Fibroblast of upper back skin (primary cell): Measurements from ENCODE around the gene CPTP.
"Not testable (repeated sequence)": the region's sequence is repeated elsewhere in the genome, so short reads cannot be mapped to it uniquely, and the experiment has no call there.

Experiments
- DNase-seq: peaks from one replicate; pipeline ENCODE4 v3.0.0-alpha.2; 2013

The CPTP gene

GRCh38 chr1:1307261-1307922, 17.2 kb upstream of the CPTP start:
- no peak for DNase-seq

- peak; percentile 90 for DNase-seq
Measured at GRCh38 chr1:1307923-1308755, 16.5 kb upstream of the CPTP start, which contains the start of the genes ACAP3 and PUSL1. Gene ACAP3, minus strand, starts transcription at chr1:1307930. Its CDS starts 115 bp downstream, at chr1:1307815. Gene PUSL1, plus strand, starts transcription at chr1:1308597. Its CDS starts 47 bp downstream, at chr1:1308644.

GRCh38 chr1:1308756-1309250, 15.8 kb upstream of the CPTP start:
- DNase-seq, result no peak

DNA sequence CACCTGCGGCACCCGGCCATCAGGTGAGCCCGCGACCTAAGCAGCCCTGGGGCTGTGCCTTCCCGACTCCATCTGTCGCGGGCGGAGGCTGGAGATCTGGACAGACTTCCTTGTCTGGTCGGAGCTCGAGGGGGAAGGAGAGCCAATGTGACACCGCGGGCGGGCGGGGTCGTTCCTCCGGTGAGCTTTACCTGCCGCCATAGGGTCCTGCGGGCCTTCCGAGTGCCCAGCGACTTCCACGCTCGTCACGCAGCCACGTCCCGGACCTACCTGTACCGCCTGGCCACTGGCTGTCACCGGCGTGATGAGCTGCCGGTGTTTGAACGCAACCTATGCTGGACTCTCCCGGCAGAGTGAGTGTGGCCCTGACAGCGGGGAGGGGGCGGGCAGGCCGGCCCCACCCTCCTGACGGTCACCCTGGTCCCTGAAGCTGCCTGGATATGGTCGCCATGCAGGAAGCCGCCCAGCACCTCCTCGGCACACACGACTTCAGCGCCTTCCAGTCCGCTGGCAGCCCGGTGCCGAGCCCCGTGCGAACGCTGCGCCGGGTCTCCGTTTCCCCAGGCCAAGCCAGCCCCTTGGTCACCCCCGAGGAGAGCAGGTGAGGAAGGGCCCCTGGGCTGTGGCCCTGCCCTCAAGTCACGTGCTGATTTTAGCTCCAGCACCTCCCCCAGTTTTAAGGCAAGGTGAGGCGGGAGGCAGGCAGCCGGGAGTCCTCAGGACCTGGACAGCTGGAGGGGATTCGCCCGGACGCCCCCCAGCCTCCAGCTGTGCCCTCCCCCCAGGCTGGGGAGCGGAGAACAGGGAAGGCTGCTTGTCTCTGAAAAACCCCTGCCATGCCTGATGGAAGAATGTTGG, 15.1 kb upstream of the CPTP start:
- no peak for DNase-seq

DNA sequence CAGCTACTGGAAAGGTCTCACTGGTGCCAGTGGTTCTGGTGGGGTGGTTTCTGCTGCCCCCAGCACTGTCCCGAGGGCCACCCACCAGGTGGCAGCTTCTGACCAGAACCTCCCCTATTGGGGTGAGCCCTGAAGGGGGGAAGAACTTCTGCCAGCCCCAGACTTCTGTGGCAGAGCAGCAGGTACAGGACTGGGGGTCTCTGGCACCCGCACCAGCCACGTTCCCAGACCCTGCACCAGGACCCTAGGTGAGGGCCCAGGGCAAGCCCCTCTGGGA, 14.6 kb upstream of the CPTP start:
- DNase-seq, result no peak

DNA sequence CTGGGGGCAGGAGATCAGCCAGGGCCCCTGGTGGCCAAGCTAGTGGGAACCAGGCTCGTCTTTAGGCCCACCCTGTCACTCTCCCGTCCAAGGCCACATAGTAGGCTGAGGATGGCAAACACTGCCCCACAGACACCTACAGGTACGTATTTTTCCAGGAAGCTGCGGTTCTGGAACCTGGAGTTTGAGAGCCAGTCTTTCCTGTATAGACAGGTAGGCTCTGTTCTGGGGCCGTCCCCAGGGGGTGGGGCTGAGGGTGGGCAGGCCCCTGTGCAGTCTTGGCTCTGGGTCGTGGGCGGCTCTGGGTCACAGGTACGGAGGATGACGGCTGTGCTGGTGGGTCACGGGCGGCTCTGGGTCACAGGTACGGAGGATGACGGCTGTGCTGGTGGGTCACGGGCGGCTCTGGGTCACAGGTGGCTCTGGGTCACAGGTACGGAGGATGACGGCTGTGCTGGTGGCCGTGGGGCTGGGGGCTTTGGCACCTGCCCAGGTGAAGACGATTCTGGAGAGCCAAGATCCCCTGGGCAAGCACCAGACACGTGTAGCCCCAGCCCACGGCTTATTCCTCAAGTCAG, 14.0 kb upstream of the CPTP start:
- DNase-seq, result no peak

GRCh38 chr1:1311107-1312104, 13.2 kb upstream of the CPTP start:
- no peak for DNase-seq

GRCh38 chr1:1312450-1313314, 11.9 kb upstream of the CPTP start:
- no peak for DNase-seq

DNA sequence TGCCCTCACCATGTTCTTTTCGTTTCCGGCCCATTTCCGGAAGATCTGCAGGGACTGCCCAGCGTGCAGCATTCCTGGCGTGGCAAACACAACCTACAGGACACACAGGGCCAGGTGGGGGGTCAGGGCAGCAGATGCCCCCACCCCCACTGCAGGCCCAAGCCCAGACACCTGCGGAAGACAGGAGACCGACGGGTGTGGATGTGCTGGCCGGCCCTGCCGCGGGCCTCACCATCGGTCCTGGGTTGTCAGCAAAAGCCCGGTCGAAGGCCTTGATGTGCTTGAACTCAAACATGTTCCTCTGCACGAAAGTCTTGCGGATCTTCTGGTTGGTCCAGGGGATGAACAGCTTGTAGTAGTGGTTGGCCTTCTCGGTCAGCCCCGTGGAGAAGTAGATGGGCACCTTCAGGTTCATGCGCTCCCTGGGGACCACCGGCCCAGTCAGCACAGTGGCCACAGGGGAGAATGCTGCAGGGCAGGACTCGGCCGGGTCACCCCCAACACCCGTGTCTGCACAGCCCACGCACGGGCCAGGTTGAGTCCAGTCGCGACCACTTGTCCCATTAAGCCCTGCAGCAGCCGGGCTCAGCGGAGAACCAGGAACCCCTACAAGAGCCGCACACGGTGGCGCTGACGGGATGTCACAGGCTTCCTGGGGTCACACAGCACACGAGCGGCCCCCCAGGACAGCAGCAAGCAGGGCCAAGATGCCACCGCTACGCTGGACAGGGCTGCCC, 10.9 kb upstream of the CPTP start:
- no peak for DNase-seq

- no peak for DNase-seq
Measured at GRCh38 chr1:1314237-1314586, 10.4 kb upstream of the CPTP start.

DNA sequence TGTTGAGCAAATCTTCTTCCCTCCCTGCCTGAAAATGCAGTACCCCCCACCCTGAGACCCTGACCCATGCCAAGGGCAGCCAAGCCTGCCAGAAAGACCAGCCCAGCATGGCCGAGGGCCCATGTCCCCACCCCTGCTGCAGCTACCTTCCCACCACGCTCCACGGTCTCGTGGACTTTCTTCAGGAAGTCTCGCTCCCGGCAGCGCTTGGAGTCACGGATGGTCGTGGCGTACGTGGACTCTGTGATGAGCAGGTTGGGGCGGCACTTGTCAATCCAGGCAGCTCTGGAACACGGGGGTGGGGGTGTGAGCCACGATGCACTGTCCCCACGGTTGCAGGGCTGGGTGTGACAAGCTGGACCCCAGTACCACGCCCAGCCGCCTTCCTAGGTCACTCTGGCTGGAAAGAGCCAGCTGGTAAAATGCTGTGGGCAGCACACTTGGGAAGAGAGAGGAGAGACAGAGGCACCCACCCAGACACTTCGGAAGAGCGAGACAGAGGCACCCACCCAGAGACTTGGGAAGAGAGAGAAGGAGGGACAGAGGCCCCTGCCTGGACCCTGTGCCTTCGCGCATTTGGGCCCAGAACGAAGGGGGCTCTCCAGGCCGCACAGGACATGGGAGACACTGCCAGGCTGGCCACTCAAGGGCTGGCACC, 9.8 kb upstream of the CPTP start:
- no peak for DNase-seq

DNA sequence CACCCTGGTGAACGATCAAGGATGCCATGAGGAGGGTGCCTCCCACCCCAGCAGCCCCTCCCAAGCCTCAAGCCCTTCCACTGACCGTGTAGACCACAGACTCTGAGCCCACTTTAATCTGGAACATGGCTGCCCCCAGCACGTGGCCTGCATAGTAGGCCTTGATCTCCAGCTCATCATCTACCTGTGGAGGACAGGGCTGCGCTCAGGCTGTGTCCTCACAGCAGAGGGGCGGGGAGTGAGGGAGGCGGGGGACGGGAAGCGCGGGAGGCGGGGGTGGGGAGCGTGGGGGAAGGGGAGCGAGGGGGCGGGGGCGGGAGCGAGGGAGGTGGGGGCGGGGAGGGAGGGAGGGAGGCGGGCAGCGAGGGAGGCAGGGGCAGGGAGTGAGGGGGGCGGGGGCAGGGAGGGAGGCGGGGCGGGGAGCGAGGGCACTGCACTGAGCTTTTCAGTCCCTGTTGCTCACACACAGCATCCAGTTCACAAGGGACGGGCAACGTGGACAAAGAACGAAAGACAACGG, 9.1 kb upstream of the CPTP start:
- DNase-seq, result no peak

DNA sequence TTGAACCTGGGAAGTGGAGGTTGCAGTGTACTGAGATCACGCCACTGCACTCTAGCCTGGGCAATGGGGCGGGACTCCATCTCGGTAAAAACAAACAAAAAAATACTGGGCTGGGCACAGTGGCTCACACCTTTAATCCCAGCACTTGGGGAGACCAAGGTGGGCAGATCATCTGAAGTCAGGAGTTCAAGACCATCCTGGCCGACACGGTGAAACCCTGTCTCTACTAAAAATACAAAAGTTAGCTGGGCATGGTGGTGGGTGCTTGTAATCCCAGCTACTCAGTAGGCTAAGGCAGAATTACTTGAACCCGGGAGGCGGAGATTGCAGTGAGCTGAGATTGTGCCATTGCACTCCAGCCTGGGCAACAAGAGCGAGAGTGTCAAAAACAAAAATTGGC, 8.4 kb upstream of the CPTP start:
- DNase-seq, result not testable (repeated sequence)

- DNase-seq, result no peak
Measured at GRCh38 chr1:1317420-1317819, 7.2 kb upstream of the CPTP start.

DNA sequence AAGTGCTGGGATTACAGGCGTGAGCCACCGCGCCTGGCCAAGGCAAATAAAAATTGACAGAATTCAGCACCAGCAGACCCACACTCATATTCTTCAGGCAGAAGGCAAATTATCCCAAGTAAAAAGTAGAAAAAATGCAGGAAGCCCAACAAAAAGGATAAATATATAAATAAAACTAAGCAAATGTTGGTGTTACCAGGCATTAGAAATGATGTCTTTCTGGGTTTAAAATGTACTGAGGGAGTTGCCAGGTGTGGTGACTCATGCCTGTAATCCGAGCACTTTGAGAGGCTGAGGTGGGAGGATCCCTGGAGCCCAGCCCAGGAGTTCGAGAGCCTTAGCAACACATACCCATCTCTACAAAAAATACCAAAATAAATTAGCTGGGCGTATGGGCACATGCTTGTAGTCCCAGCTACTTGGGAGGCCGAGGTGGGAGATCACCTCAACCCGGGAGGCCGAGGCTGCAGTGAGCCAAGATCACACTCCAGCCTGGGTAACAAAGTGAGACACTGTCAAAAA, 6.4 kb upstream of the CPTP start:
- peak; percentile 92 for DNase-seq

DNA sequence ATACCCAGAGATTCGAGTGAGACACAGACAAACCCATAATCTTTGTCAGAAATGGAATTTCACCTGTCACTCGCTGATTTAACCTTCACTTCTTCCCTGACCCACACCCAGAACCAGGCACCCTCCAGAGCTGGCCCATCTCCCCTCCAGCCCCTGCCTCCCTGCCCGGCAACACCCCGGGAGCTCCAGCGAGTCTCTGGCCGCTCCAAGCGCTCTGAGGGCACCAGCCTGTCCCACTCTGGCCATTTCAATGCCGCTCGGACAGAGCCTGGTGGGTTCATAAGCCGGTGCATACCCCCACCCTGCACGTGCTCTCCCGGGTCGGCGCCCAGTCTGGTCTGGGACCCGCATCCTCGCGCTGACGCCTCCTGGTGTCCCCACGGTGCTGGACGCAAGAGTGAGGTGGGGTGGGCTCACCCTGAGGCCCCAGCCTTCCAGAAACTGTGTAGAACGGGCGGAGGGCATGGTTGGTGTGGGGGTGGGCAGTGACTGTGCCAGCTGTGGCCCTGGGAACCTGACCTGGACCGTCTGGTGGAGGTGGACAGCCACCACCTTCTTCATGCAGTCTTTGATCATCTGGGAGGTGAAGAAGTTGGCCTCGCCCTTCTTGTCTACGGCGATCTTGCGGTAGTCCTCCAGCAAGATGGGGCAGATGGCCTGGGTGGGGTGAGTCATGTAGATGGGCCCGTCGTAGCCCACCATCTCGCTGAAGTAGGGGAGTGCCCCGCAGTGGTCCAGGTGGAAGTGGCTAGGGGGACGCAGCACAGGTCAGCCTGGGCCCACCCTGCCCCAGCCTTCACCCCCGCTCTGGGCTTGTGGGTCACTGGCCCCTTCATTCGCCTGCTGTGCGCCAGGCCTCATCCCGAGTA, 5.6 kb upstream of the CPTP start:
- DNase-seq, result no peak

- no peak for DNase-seq
Measured at GRCh38 chr1:1319646-1319941, 5.0 kb upstream of the CPTP start.
